NCI-H2171 treated with DMSO at 0.1 percent for 48 hours (cell line): ENCODE results near the gene HNRNPL.
"Not testable (repeated sequence)": the region's sequence is repeated elsewhere in the genome, so short reads cannot be mapped to it uniquely, and the experiment has no call there.

Experiments used
- DNase-seq: peaks from one replicate; lab custom pipeline; 2025; lab: John Stamatoyannopoulos, UW

Gene HNRNPL

DNA sequence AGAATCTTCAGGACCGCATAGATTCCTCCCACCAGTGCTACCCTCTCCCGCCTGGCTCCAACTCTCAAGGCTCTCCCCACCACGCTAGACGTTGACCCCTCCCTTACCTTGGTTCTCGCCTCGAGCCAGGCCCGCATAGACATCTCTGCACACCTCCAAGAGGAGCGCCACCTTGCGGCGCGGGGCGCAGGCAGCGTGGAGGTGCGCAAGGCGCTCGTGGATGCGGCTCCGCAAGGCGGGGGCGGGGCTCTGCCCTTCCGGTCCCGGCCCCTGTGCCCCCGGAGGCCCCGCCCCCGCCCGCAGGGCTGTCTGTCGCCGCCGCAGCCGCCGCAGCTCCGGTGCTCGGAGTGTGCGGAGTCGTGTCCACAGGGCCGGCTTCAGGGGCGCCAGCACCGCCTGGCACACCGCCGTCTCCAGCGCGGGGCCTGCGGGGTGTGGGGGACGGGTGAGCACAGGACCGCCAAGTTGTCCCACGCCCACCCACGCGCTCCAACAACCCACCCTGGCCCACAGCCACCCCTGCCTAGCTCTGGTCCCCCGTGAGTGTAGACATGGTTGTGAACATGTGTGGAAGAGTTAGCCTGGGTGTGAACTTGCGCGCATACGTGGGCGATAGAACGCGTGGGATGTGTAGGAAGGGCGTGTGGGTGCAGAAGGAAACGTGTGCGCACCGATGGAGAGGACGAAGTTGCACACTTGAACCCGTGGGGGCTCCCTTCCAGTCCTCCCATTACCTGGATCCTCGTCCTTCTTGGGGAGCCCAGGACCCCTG, 20.2 kb upstream of the HNRNPL start:
- no peak for DNase-seq

DNA sequence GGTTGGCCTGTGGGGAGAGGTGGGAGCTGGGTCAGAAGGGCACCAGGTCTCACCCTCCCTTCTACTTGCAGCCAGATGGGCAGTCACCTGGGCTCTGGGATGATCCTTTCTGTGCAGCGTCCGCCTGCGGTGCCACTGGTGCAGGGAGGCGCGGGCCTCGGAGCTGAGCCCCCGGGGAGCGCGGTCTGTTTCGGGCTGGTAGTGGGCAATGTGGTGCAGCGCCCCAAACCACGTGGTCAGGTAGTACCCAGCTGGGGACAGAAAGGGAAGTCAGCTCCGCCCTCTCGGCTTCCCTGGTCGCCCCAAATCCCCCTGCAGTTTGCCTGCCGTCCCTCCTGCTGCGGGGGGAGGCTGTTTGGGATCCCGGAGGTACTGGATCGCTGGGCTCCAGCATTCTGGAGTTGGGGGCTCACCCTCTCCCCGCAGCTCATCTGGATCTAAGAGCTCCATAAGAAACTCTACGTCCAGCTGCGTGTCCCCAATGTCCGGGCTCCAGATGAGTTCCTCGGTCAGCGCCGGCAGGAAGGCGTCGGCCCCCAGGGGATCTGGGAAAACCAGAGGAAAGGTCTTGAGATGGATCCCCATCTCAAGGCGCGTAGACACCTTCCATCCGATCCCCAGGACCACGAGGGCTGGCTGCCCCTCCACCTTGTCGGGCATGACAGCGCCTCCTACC, 19.5 kb upstream of the HNRNPL start:
- no peak for DNase-seq

DNA sequence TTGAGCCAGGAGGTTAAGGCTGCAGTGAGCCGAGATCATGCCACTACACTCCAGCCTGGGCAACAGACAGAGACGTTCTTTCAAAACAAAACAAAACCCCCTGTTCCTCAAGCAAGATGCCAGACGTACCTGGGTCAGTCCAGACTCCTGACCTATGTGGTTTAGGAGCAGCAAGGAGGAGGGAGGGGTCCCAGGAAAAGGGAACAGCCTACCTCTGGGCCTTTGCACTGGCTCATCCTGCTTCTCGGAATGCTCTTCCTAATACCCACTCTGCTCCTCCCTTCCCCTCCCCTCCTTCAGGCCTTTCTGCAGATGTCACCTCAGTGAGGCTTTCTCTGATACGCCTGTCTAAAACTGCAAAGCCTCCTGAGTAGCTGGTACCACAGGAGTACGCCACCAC, 18.8 kb upstream of the HNRNPL start:
- DNase-seq, result no peak

DNA sequence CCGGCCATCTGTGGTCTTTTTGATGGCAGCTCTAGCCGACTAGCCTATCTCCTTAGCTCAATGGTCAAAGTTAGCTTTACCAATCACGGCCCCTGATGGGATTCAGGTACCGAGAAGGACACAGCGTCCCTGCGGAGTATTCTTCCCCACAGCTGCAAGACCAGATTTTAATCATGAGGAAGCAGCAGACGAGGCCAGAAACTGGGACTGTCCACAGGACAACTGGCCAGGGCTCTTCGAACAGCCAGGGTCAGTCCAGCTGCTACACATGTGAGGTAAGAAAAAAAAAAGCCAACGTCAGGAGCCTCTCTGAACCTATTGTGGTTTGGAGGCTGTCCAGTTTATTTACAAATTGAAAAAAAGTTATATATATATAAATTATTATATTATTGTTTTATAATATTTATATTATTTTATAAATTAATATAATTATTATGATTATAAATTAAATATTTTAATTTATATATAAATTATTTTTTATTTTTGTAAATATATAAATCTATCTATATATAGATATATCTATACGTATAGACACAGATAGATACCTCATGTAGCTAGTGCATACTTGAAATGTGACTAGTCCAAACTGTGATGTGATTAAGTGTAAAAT, 17.5 kb upstream of the HNRNPL start:
- DNase-seq, result no peak

DNA sequence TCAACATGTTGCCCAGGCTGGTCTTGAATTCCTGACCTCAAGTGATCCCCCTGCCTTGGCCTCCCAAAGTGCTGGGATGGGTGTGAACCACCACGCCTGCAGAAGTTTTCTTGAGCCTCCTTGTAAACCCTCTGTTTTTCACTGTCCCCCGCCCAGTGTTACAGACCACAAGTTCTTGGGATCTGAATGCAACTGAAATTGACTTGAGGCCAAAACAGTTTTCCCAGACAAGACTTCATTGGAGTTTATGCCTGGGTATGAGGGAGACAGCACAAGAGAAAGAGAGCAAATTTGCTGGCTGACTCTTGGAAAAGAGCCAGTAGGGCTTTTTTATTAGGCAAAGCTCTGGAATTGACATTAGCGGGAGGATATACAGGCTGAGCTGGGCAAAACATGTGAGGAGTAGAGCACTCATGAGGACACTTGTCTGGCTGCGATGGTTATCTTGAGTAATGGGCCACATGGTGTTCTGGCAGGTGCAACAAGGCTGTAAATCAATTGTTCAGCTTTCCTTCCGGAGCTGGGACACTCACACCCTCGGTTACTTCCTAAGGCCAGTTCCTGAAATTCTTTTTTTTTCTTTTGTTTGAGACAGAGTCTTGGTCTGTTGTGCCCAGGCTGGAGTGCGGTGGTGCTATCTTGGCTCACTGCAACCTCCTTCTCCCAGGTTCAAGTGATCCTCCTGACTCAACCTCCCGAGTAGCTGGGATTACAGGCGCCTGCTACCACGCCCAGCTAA, 12.7 kb upstream of the HNRNPL start:
- peak; percentile 67 for DNase-seq

DNA sequence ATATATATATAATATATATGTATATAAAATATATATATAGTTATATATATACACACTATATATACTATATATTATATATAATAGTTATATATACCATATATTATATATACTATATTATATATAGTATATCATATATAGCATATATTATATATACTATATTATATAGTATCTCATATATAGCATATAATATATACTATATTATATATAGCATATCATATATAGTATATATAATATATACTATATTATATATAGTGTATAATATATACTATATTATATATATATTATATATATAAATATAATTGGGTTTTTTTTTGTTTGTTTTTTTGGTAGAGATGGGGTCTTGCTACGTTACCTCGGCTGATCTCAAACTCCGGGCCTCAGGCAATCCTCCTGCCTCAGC, 11.6 kb upstream of the HNRNPL start:
- no peak for DNase-seq

DNA sequence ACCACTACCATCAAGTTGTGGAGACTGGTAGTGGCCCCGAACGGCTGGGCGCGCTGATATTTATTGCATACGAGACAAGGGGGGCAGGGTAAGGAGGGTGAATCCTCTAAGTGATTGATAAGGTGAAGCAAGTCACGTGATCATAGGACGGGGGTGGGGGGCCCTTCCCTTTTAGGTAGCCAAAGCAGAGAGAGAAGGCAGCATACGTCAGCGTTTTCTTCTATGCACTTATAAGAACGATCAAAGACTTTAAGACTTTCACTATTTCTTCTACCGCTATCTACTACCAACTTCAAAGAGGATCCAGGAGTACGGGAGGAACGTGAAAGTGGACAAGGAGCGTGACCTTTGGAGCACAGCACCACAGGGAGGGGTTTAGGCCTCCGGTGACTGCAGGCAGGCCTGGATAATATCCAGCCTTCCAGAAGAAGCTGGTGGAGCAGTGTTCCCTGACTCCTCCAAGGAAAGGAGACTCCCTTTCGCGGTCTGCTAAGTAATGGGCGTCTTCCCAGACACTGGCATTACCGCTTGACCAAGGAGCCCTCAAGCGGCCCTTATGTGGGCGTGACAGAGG, 9.9 kb upstream of the HNRNPL start:
- DNase-seq, result not testable (repeated sequence)

DNA sequence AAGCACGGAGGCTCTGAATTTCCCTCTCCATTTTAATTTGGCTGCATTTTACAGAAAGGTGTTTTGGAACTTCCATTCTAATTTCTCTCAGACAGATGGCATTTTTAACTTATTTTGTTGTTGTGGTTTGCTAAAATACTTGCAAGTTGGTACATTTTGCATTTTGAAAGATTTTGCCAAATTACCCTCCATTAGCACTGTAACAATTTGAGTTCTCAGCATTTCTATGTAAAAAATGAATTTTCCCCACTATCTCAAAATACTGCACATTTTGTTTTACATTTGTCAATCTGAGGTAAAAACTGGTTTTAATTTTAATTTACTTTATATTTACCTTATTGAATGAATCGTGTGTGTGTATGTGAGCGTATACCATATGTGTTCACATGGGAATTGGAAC, 7.0 kb upstream of the HNRNPL start:
- DNase-seq, result no peak

DNA sequence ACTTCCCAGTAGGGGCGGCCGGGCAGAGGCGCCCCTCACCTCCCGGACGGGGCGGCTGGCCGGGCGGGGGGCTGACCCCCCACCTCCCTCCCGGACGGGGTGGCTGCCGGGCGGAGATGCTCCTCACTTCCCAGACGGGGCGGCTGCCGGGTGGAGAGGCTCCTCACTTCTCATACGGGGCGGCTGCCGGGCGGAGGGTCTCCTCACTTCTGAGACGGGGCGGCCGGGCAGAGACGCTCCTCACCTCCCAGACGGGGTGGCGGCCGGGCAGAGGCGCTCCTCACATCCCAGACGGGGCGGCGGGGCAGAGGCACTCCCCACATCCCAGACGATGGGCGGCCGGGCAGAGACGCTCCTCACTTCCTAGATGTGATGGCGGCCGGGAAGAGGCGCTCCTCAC, 6.0 kb upstream of the HNRNPL start:
- not testable (repeated sequence) for DNase-seq

DNA sequence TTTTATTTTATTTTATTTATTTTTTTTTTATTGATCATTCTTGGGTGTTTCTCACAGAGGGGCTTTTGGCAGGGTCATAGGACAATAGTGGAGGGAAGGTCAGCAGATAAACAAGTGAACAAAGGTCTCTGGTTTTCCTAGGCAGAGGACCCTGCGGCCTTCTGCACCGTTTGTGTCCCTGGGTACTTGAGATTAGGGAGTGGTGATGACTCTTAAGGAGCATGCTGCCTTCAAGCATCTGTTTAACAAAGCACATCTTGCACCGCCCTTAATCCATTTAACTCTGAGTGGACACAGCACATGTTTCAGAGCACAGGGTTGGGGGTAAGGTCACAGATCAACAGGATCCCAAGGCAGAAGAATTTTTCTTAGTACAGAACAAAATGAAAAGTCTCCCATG, 5.2 kb upstream of the HNRNPL start:
- not testable (repeated sequence) for DNase-seq

DNA sequence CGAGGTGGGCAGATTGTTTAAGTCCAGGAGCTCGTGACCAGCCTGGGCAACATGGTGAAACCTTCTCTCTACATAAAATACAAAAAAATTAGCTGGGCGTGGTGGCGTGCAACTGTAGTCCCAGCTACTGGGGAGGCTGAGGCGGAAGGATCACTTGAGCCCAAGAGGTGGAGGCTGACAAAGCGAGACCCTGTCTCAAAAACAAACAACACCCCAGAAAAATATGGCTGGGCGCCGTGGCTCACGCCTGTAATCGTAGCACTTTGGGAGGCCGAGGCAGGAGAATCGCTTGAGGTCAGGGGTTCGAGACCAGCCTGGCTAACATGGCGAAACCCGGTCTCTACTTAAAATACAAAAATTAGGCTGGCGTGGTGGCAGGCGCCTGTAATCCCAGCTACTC, 3.4 kb upstream of the HNRNPL start:
- DNase-seq, result no peak

DNA sequence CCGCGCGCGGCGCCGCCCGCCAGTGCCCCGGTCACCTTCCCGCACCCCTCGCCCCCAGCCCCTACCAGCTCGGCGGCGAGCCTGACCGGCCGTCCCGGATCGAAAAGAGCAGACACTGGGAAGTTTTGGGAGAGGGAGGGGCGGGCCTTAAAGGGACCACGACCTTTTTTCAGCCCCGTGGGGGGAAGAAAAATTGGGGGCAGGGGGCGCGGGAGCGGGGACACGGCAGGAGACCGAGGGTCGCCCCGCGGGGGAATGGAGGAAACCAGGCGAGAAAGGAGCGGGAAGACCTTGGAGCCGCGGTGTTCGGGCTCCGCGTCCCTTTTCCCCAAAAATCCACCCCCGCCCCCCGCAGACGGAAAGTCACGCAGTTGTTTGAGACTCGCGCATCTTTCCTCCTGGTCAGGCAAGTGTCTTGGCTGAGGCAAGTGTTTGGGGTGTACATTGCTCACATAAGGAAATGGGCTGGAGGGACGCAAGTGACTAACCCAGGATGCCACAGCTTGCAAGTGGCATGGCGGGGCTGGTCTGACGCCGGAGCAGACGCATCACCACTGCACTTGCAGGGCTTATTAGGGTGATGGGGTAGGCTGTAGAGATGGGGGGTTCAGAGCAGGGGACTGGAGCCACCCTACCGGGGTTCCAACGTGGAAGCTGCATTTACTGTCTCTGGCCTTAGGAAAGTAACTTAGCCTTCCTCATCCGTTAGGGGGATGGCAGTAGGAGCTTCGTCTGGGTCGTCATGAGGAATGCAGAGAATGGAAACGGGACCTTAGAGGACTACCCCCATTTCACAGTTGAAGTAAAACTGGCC, 2.7 kb upstream of the HNRNPL start:
- no peak for DNase-seq

DNA sequence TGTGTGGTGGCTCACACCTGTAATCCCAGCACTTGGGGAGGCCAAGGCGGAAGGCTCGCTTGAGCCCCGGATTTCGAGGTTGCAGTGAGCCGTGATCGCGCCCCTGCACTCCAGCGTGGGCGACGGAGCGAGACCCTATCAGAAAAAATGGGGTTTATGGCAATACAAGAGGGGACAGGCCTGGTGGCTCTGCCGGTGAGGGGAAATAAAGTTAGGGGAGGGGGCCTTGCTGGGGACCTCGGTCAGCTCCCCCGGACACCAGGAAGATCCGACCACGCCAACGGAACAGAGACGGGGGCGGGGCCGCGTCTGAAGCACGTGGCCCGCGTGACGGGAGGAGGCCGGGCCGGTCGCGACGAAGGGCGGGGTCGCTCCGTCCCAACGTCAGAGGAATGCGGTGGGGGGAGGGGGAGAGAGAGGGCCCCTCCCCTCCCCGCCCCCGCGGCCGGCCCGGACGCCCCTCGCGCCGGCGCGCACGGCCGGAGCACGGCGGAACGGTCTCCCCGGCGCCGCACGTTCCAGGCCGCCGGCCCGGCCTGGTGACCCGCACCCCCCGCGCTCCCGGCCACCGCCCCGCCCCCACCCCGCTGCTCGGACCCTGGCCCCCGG, 1.9 kb upstream of the HNRNPL start:
- DNase-seq, result peak; percentile 73

DNA sequence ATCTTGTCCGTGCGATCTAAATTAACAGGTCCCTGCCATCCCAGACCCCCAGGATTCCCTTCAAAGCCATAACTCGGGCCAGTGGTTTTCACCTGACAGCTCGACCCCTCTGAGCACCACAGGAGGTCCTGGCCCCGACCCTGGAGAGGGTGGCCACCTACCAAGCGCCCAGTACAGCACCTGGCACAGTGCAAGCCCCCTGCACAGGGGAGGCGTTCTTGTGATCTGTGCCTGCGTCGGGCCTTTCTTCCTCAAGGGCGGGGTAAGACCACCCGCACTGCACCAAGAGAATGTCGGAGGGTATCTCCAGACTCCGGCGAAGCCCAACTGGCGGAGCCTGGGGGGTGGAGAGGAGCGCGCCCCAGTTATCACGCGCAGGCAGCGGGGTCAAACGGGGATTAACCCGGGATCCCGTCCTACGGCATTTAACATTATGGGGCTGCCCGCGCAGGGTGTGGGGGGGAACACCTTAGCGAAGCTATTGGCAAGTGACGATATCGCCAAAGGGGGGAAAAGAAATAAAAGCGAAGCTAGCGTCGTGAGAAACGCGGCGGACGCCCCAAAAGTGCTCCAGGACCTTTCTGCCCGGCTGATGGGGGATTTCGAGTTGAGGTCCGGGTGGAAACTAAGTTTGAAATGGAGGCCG, 1.3 kb upstream of the HNRNPL start:
- DNase-seq, result peak; percentile 42

DNA sequence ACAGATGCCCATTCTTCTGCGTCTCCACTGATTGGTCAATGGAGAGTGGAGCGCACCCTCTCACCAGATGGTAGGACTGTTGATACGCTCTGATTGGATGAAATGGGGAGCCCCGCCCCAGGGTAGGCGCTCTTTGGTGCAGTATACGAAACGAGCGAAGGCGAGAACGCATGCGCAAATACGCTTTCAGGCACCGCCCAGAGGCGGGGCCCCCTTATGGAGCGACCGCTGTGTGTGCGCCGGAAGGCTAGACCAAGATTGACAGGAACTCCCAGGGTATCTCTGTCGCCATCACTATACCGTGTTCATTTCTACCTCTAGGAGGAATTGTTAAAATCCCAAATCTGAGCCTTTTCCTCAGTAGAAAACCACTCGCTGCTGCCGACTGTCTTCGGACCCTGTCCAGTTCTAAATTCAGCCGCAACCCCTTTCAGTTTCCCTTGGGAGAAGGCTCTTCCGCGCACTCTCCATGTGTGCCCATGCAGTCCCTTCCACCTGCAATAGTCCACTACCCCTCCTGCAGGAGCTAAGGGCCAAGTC, 720 bp upstream of the HNRNPL start:
- no peak for DNase-seq

DNA sequence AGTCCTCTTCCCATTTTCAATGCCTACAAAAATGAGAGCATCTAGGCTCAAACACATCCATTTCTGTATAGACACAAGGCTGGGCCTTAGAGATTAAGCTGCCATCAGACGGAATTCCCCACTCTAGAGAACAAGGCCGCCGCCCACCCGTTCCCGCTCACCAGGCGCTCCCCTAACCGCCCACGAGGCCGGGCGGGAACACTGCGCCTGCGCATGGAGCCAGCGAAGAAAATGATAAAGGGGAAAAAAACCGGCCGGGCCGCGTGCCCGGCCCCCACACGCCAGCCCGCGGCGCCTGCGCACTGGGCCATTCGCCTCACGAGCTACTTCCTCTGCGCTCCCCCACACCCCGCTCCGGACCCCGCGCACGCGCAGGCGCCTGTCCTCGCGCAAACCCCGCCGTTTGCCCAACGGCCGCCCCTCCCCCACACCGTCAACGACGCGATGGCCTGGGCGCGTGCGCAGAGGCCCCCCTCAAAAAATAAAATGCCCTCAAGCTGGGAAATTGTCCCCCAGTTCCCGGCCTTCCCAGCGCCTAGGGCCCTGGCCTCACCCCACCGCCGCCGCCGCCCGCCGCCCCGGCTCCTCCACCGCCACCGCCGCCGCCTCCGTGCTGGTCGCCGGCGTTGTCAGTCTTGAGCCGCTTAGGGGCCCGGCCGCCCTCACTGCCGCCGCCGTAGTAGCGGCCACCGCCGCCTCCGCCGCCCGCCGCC, 483 bp downstream of the HNRNPL start:
- peak; percentile 94 for DNase-seq

DNA sequence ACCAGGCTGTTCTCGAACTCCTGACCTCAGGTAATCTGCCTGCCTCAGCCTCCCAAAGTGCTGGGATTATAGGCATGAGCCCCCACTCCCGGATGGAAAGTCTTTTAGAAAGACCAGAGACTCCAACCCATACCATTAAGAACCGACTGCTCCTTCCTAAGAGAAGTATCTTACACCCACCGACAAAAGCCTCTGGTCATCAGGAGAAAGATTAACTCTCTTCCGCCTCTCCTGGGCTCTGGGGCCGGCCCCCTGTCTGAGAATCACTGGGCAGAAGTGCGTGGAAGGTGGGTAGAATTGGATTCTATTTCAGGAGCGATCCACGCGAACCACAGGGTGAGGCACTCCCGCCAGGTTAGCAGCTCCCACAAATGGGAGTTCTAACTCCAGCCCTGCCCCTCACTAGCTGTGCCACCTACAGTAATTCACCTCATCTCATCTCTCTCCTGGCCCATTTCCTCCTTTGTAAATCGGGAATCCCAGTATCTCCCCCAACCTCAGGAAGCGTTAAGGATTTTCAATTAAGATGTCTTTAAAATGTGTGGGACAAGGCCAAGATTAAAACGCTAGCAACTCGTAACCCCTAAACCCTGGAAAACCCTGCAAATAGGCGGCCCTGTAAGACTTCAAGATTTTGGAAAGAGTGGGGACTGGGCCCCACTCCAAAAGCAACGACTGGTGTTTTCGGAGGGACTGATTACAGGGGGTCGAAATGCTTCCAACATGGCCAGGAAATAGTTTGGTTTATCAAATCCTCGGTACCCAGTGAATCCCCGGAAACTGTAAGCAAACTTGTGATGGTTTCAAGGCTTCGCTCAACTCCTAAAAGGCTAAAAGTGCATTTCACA, 1.3 kb downstream of the HNRNPL start:
- no peak for DNase-seq

DNA sequence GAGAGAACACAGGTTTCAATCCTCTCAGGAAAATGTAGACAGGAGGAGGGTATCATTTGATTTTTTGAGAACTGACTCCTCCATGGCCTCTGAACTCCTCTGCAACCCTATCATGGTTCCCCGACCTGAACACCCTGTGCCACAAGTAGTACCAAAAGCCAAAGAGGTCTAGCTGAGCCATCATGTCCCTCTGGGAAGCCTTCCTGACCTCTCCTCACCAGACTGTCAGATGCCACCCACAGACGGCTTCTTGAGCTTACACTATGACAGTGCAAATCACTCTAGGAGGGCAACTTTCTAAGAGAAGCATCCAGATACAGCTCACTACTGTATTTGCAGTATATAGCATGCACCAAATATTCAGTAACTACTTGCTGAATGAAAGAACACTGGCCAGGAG, 3.7 kb downstream of the HNRNPL start:
- no peak for DNase-seq
